ENCODE results near the gene CD177.
"Not testable (repeated sequence)": the region's sequence is repeated elsewhere in the genome, so short reads cannot be mapped to it uniquely, and the experiment has no call there.

The CD177 gene

DNA sequence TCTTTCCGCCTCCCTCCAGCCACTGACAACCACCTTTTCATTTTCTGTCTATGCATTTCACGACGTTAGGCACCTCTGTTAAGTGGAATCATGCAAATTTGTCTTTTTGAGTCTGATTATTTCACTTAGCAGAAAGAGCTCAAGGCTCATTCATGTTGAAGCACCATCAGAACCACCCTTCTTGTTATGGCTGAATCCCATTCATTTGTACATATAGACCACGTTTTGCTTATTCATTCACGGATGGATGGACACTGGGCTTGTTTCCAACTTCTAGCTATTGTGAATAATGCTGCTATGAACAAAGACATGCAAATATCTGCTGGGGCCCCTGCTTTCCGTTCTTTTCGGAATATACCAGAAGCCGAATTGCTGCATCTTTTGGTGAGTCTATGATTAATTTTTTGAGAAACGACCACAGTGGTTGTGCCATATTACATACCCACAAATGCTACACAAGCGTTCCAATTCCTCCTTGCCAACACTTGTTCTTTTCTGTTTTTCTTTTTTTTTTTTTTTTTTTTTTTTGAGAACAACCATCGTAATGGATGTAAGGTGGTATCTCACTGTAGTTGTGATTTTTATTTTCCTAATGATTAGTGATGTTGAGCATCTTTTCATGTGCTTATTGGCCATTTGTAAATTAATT lies 37.5 kb downstream of the CD177 start:
- H3K27ac ChIP-seq (ENCODE audit: low read length) = not testable (repeated sequence)

DNA sequence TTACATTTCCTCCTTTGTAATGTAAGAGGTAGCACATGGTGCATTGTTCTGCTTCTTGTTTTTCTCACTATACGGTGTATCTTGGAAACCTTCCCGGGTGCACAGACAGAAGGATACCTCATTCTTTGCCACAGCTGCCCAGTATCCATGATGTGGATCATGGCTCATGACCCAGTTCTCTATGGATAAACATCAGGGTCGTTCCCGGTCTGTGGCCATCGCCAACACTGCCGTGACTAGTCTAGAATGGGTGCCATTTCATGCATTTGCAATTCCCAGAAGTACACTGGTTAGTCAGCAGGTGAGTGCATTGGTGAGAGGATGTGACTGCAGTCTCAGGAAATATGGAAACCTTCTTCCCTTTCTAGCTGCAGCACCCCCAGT lies 38.1 kb downstream of the CD177 start:
- not testable (repeated sequence) for H3K27me3 ChIP-seq (ENCODE audit: low read depth, low read length); H3K4me3 ChIP-seq (ENCODE audit: low read length); H4K20me1 ChIP-seq (ENCODE audit: insufficient read depth, low read length); H3K36me3 ChIP-seq (replicated peaks; ENCODE audit: low read depth, low read length); H3K4me1 ChIP-seq (ENCODE audit: low read length); H3K79me2 ChIP-seq (ENCODE audit: low read length); H3K4me2 ChIP-seq (ENCODE audit: low read length); H3K27ac ChIP-seq (ENCODE audit: low read length); H3K9me3 ChIP-seq (ENCODE audit: insufficient read depth, low read length); H2AFZ ChIP-seq (ENCODE audit: low read depth, low read length); H3K9ac ChIP-seq (ENCODE audit: low read length)

More for the DNA sequence above, 37.5 kb downstream of the CD177 start:
- H2AFZ ChIP-seq (ENCODE audit: low read depth, low read length); H3K27me3 ChIP-seq (ENCODE audit: low read depth, low read length); H3K9ac ChIP-seq (ENCODE audit: low read length); H3K36me3 ChIP-seq (replicated peaks; ENCODE audit: low read depth, low read length); H3K4me3 ChIP-seq (ENCODE audit: low read length); H3K9me3 ChIP-seq (ENCODE audit: insufficient read depth, low read length); H4K20me1 ChIP-seq (ENCODE audit: insufficient read depth, low read length); H3K79me2 ChIP-seq (ENCODE audit: low read length); H3K4me1 ChIP-seq (ENCODE audit: low read length); H3K4me2 ChIP-seq (ENCODE audit: low read length): not testable (repeated sequence)

DNA sequence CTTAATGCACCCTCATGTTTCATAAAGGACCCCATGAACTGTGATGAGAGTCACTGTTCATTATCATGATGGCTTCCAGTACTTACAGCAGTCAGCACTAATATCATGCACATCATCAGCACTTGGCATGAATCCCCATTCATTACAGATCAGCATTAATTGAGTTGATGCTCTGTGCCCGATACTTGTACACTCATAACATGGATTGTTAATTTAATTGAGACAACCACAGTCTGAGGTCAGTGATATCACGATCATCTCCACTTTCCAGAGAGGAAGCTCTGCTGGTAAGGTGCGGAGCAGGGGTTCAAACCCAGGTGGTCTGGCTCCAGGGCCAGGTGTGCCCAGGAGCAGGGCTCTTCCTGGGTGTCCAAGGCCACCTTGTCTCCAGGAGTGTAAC lies 40.0 kb downstream of the CD177 start:
- not testable (repeated sequence) for H3K4me2 ChIP-seq (ENCODE audit: low read length); H3K36me3 ChIP-seq (replicated peaks; ENCODE audit: low read depth, low read length); H2AFZ ChIP-seq (ENCODE audit: low read depth, low read length); H3K27me3 ChIP-seq (ENCODE audit: low read depth, low read length); H3K9me3 ChIP-seq (ENCODE audit: insufficient read depth, low read length); H3K4me3 ChIP-seq (ENCODE audit: low read length); H3K79me2 ChIP-seq (ENCODE audit: low read length); H3K9ac ChIP-seq (ENCODE audit: low read length); H3K27ac ChIP-seq (ENCODE audit: low read length); H4K20me1 ChIP-seq (ENCODE audit: insufficient read depth, low read length); H3K4me1 ChIP-seq (ENCODE audit: low read length)

DNA sequence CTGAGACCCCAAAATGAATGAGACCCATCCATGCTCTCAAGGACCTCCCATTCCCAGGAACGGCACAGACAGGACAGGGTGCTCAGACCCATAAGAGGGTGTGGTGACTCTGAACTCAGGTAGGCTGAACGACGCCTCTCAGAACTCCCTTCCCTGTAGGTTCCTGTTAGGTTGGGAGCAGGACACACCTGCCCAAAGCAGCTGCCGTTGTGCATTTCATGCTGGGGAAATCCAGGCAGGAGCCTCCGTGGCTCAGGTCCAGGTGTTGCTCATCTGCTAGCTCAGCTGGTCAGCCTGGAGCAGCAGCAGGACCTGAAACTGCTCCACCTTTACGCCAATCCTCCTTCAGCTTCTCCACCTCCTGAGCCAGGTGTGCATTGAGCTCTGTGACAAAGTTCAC lies 42.1 kb downstream of the CD177 start:
- TF ChIP-seq, protein P1, sequence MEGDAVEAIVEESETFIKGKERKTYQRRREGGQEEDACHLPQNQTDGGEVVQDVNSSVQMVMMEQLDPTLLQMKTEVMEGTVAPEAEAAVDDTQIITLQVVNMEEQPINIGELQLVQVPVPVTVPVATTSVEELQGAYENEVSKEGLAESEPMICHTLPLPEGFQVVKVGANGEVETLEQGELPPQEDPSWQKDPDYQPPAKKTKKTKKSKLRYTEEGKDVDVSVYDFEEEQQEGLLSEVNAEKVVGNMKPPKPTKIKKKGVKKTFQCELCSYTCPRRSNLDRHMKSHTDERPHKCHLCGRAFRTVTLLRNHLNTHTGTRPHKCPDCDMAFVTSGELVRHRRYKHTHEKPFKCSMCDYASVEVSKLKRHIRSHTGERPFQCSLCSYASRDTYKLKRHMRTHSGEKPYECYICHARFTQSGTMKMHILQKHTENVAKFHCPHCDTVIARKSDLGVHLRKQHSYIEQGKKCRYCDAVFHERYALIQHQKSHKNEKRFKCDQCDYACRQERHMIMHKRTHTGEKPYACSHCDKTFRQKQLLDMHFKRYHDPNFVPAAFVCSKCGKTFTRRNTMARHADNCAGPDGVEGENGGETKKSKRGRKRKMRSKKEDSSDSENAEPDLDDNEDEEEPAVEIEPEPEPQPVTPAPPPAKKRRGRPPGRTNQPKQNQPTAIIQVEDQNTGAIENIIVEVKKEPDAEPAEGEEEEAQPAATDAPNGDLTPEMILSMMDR (IDR thresholded peaks at IDR 0.05; ENCODE audit: low read depth, low read length) = no peak
- TF ChIP-seq EZH2phosphoT487 (IDR thresholded peaks at IDR 0.05; ENCODE audit: low read depth) = no peak
- H3K9ac ChIP-seq (ENCODE audit: low read length) = no peak overlapping the region
- H4K20me1 ChIP-seq (ENCODE audit: insufficient read depth, low read length) = no peaks in the 10 kb centered on the region
- H3K4me2 ChIP-seq (ENCODE audit: low read length) = no peak overlapping the region
- H3K36me3 ChIP-seq (replicated peaks; ENCODE audit: low read depth, low read length) = no peaks in the 10 kb centered on the region
- no peaks in the 10 kb centered on the region for H3K79me2 ChIP-seq (ENCODE audit: low read length)
- H3K4me1 ChIP-seq (ENCODE audit: low read length) = peaks cover 7% of the 10 kb centered on the region
- no peak overlapping the region for H3K27ac ChIP-seq (ENCODE audit: low read length)
- no peak overlapping the region for H3K4me3 ChIP-seq (ENCODE audit: low read length)
- no peak overlapping the region for H2AFZ ChIP-seq (ENCODE audit: low read depth, low read length)
- peaks cover 11% of the 10 kb centered on the region for H3K27me3 ChIP-seq (ENCODE audit: low read depth, low read length)
- no peaks in the 10 kb centered on the region for H3K9me3 ChIP-seq (ENCODE audit: insufficient read depth, low read length)

DNA sequence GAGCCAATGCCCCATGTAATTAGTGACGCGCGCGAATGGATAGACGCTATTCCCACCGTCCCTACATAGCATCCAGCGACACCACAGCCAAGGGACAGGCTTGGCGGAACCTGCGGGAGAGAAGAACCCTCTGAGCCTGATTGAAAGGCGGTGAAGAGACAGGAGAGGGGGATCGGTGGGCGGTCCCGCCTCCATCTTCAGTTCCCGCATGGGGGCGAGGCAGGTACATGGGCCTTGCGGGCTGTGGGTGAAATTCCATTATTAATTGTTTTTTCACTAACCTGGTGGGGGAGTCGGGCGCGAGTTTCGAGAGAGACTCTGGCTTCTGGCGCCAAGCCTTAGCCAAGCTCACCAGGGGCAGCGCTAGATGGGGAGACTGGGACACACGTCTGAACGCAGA lies 52.8 kb downstream of the CD177 start:
- Histone ChIP-seq H3K36me3 (replicated peaks; ENCODE audit: low read depth, low read length) (no peaks in the 10 kb centered on the region), H3K9ac (ENCODE audit: low read length) (no peak overlapping the region), H3K4me2 (ENCODE audit: low read length) (no peak overlapping the region), H3K79me2 (ENCODE audit: low read length) (no peaks in the 10 kb centered on the region), H3K9me3 (ENCODE audit: insufficient read depth, low read length) (no peaks in the 10 kb centered on the region), H4K20me1 (ENCODE audit: insufficient read depth, low read length) (no peaks in the 10 kb centered on the region), H2AFZ (ENCODE audit: low read depth, low read length) (no peak overlapping the region), H3K27ac (ENCODE audit: low read length) (no peak overlapping the region), H3K4me3 (ENCODE audit: low read length) (no peak overlapping the region), H3K4me1 (ENCODE audit: low read length) (no peaks in the 10 kb centered on the region), H3K27me3 (ENCODE audit: low read depth, low read length) (peaks cover 2% of the 10 kb centered on the region; the same call in 1 of the 2 replicates)
- TF ChIP-seq, protein P1 (IDR thresholded peaks at IDR 0.05; ENCODE audit: low read depth, low read length) = no peak
- TF ChIP-seq EZH2phosphoT487 (IDR thresholded peaks at IDR 0.05; ENCODE audit: low read depth) = no peak

All from OCI-LY3 (cell line).